Measurements from ENCODE around the gene TSPAN33. TPM values are rescaled to one million over a fixed set of nuclear protein-coding genes. Genes with fewer than 3 reads are reported as not detected.

TSPAN33 gene
- total RNA-seq, 4 donors from 2014 or later = 5.6 to 9.1 (median 7.8) TPM

DNA sequence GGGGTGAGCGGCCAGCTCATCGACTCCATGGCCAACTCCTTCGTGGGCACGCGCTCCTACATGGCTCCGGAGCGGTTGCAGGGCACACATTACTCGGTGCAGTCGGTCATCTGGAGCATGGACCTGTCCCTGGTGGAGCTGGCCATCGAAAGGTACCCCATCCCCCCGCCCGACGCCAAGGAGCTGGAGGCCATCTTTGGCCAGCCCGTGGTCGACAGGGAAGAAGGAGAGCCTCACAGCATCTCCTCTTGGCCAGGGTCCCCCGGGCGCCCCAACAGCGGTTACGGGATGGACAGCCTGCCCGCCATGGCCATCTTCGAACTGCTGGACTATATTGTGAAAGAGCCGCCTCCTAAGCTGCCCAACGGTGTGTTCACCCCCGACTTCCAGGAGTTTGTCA lies 17.4 kb upstream of the TSPAN33 start:
- Histone ChIP-seq H3K9me3 (no peaks in the 10 kb centered on the region), H3K4me1 (no peaks in the 10 kb centered on the region), H3K36me3 (no peaks in the 10 kb centered on the region), H3K4me3 (no peak overlapping the region), H3K27me3 (peaks cover 0 to 14% (median 4%) of the 10 kb centered on the region in 3 donors), H3K27ac (no peak overlapping the region)
- intact Hi-C loops (cut with DNase I; ENCODE audit: low total_unique reads) = no loop called here
- in situ Hi-C loops (cut with MboI; ENCODE audit: low sequenced_read_pairs in 4 of 4) = no loop called here
- ATAC-seq = no peak
- TF ChIP-seq, protein P1, sequence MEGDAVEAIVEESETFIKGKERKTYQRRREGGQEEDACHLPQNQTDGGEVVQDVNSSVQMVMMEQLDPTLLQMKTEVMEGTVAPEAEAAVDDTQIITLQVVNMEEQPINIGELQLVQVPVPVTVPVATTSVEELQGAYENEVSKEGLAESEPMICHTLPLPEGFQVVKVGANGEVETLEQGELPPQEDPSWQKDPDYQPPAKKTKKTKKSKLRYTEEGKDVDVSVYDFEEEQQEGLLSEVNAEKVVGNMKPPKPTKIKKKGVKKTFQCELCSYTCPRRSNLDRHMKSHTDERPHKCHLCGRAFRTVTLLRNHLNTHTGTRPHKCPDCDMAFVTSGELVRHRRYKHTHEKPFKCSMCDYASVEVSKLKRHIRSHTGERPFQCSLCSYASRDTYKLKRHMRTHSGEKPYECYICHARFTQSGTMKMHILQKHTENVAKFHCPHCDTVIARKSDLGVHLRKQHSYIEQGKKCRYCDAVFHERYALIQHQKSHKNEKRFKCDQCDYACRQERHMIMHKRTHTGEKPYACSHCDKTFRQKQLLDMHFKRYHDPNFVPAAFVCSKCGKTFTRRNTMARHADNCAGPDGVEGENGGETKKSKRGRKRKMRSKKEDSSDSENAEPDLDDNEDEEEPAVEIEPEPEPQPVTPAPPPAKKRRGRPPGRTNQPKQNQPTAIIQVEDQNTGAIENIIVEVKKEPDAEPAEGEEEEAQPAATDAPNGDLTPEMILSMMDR (IDR thresholded peaks at IDR 0.05 in 4 of 5, conservative IDR thresholded peaks at IDR 0.05 in 1 of 5) = no peak
- TF ChIP-seq POLR2A (IDR thresholded peaks at IDR 0.05) = no peak
- DNase-seq = no peak

GRCh38 chr7:129127601-129128000 lies 16.9 kb upstream of the TSPAN33 start:
- Histone ChIP-seq H3K27me3 (peaks cover 0 to 14% (median 4%) of the 10 kb centered on the region in 3 donors), H3K4me3 (no peak overlapping the region), H3K9me3 (no peaks in the 10 kb centered on the region), H3K4me1 (no peaks in the 10 kb centered on the region), H3K27ac (no peak overlapping the region), H3K36me3 (no peaks in the 10 kb centered on the region)
- ATAC-seq (no peak), DNase-seq (no peak)
- in situ Hi-C loops (cut with MboI; ENCODE audit: low sequenced_read_pairs in 4 of 4) = no loop called here
- intact Hi-C loops (cut with DNase I; ENCODE audit: low total_unique reads) = no loop called here
- TF ChIP-seq, protein P1 (IDR thresholded peaks at IDR 0.05 in 4 of 5, conservative IDR thresholded peaks at IDR 0.05 in 1 of 5) = no peak
- no peak for TF ChIP-seq POLR2A (IDR thresholded peaks at IDR 0.05)

- H3K4me3 ChIP-seq = no peak overlapping the region
- ATAC-seq (no peak), DNase-seq (no peak)
- no peak overlapping the region for H3K27ac ChIP-seq
- no peaks in the 10 kb centered on the region for H3K27me3 ChIP-seq
- intact Hi-C loops (cut with DNase I; ENCODE audit: low total_unique reads) (no loop called here), in situ Hi-C loops (cut with MboI; ENCODE audit: low sequenced_read_pairs in 4 of 4) (no loop called here)
- no peaks in the 10 kb centered on the region for H3K36me3 ChIP-seq
- H3K4me1 ChIP-seq = no peaks in the 10 kb centered on the region
- no peaks in the 10 kb centered on the region for H3K9me3 ChIP-seq
- no peak for TF ChIP-seq POLR2A (IDR thresholded peaks at IDR 0.05)
- TF ChIP-seq, protein P1 (IDR thresholded peaks at IDR 0.05 in 4 of 5, conservative IDR thresholded peaks at IDR 0.05 in 1 of 5) = no peak
Measured at GRCh38 chr7:129134356-129134987, 10.0 kb upstream of the TSPAN33 start.

- in situ Hi-C loops (cut with MboI; ENCODE audit: low sequenced_read_pairs in 4 of 4) (no loop called here), intact Hi-C loops (cut with DNase I; ENCODE audit: low total_unique reads) (no loop called here)
- no peak for DNase-seq
- no peaks in the 10 kb centered on the region for H3K36me3 ChIP-seq
- no peaks in the 10 kb centered on the region for H3K4me1 ChIP-seq
- no peaks in the 10 kb centered on the region for H3K9me3 ChIP-seq
- no peak overlapping the region for H3K27ac ChIP-seq
- no peak for ATAC-seq
- no peaks in the 10 kb centered on the region for H3K27me3 ChIP-seq
- TF ChIP-seq POLR2A (IDR thresholded peaks at IDR 0.05) = no peak
- TF ChIP-seq, protein P1 (IDR thresholded peaks at IDR 0.05 in 4 of 5, conservative IDR thresholded peaks at IDR 0.05 in 1 of 5) = no peak
- no peak overlapping the region for H3K4me3 ChIP-seq
Measured at GRCh38 chr7:129136887-129137642, 7.4 kb upstream of the TSPAN33 start.

Measured in gastrocnemius medialis (tissue), 4 donors.